SKM-1 (cell line): ENCODE data around the gene NPHP3.
"Not testable (repeated sequence)": the region's sequence is repeated elsewhere in the genome, so short reads cannot be mapped to it uniquely, and the experiment has no call there.

ENCODE experiments used
- DNase-seq: peaks from one replicate; lab custom pipeline; 2025; ENCODE audit not compliant: unreplicated experiment; lab: John Stamatoyannopoulos, UW

The NPHP3 gene, protein sequence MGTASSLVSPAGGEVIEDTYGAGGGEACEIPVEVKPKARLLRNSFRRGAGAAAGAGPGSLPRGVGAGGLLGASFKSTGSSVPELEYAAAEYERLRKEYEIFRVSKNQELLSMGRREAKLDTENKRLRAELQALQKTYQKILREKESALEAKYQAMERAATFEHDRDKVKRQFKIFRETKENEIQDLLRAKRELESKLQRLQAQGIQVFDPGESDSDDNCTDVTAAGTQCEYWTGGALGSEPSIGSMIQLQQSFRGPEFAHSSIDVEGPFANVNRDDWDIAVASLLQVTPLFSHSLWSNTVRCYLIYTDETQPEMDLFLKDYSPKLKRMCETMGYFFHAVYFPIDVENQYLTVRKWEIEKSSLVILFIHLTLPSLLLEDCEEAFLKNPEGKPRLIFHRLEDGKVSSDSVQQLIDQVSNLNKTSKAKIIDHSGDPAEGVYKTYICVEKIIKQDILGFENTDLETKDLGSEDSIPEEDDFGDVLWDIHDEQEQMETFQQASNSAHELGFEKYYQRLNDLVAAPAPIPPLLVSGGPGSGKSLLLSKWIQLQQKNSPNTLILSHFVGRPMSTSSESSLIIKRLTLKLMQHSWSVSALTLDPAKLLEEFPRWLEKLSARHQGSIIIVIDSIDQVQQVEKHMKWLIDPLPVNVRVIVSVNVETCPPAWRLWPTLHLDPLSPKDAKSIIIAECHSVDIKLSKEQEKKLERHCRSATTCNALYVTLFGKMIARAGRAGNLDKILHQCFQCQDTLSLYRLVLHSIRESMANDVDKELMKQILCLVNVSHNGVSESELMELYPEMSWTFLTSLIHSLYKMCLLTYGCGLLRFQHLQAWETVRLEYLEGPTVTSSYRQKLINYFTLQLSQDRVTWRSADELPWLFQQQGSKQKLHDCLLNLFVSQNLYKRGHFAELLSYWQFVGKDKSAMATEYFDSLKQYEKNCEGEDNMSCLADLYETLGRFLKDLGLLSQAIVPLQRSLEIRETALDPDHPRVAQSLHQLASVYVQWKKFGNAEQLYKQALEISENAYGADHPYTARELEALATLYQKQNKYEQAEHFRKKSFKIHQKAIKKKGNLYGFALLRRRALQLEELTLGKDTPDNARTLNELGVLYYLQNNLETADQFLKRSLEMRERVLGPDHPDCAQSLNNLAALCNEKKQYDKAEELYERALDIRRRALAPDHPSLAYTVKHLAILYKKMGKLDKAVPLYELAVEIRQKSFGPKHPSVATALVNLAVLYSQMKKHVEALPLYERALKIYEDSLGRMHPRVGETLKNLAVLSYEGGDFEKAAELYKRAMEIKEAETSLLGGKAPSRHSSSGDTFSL (N-terminal part only)

GRCh38 chr3:132722165-132723023 lies at the start of gene NPHP3:
TSS of gene NPHP3 (minus strand) at chr3:132722409. CDS start at chr3:132722355, 54 bp downstream.
- DNase-seq = peak; percentile 92

DNA sequence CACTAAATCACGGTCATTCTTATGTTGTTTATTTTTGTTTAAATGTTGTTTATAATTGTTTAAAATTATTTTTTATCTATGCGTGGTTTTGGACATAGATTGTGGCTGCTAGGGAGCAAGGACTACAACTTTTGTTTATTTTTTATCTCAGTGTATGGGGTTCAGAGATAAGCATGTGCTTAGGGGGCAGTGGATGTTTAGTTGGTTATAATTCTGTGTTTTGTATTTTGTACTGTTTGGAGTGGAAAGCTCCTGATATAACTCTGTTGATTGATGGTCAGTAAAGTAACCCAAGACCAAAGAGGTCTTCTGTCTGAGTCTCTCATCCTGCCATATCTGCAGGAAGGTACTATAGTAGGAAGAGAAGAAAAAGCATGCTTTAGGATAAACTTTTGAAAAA lies 36.5 kb upstream of the NPHP3 start:
- DNase-seq = no peak

DNA sequence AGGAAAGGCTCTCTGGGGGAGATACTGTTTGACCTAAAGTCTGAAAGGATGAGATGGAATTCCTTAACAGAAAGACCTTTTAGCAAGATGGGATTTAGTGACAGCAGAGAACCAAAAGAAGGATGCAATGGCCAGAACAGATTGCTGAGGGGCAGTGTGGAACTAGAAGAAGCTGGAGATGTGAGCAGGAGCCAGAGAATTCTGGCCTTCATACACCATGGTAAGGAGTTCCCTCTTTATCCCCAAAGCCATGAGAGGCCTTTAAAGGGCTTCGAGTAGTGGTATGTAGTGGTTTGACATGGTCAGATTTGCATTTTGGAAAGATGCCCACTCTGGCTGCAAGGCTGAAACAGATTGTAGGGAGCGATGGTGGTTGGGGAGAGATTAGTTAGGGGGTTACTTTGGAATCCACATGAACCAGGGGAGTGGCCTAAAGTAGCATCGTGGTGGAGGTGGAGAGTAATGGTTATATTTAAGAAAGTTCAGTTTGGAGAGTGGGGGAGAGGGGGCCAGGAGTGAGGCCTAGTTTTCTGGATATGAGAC lies 34.0 kb upstream of the NPHP3 start:
- no peak for DNase-seq

- DNase-seq = no peak
These were observed 31.7 kb upstream of the NPHP3 start for GRCh38 chr3:132753946-132754345.

GRCh38 chr3:132749786-132750185 lies 27.6 kb upstream of the NPHP3 start:
- no peak for DNase-seq

- DNase-seq = not testable (repeated sequence)
These were observed 24.5 kb upstream of the NPHP3 start for GRCh38 chr3:132746720-132747119.

GRCh38 chr3:132738314-132738713 lies 16.1 kb upstream of the NPHP3 start:
- no peak for DNase-seq

GRCh38 chr3:132735589-132735988 lies 13.4 kb upstream of the NPHP3 start:
- no peak for DNase-seq

- DNase-seq = peak; percentile 38
These were observed 8.8 kb upstream of the NPHP3 start for GRCh38 chr3:132730891-132731580.

DNA sequence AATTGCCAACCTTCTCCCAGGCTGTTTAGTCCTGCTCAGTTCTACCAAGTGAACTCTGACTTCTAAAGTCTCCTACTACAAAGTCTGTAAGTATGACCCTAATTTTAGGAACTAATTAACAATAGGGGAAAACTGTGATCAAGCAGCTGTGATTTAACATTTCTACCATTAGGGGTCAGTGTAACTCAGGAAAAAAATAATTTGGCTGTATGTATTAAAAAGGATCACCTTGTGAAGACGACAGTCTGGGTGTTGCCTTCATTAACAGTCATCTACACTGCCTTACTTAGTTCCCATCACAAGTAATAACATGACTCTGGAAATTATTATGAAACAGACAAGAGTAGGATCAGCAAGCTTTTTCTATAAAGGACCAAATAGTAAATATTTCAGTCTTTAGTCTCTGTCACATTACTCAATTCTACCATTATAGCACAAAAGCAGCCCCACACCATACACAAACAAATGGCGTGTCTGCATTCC lies 4.2 kb upstream of the NPHP3 start:
- peak; percentile 15 for DNase-seq

- DNase-seq = no peak
These were observed 1.1 kb upstream of the NPHP3 start for GRCh38 chr3:132723024-132723950.

- peak; percentile 40 for DNase-seq
These were observed 587 bp downstream of the NPHP3 start for GRCh38 chr3:132721479-132722164.

DNA sequence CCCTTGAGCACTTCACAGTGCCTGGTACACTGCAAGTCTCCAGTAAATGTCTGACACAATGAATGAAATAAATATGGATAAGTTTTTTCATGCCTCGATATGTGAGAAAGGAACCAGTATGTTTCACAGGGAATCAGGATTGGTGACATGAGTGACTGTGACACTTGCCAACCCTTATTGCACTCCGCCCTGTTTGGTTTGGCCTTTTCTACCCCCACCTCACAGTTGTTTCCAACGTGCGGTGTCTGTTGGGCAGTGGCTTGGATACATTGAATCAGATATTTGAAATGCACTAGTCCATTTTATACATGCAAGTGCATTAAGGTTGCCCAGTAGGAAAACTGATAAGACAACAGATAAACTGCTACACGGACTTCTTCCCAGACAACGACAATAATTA lies 2.0 kb downstream of the NPHP3 start:
- DNase-seq = no peak

GRCh38 chr3:132716372-132716771 lies 5.8 kb downstream of the NPHP3 start:
- DNase-seq = no peak

DNA sequence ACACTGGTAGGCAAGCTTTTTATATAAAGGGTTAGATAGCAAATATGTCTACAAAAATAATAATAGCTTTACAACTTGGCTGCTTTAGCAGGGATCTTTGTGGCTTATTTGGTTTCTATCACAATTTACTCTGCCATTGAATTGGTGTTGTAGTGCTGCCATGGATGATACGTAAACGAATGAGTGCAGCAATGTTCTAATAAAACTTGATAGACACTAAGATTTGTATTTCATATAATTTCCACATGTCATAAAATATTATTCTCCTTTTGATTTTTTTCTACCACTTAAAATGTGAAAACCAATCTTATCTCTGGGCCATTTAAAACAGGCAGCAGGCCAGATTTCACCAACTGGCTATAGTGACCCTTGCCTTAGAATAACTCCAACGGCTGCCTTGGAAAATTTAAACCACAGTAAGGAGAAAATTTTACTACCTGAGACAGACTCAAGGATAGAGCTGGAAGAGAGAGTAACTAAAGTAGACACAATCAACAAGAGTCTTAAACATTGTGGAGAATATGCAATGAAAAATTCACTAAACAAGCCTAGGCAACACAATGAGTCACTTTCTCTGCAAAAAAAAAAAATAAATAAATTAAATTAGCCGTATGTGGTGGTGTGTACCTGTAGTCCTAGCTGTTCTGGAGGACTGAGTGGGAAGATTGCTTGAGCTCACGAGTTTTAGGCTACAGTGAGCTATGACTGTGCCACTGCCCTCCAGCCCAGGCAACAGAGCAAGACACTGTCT lies 8.1 kb downstream of the NPHP3 start:
- no peak for DNase-seq

- no peak for DNase-seq
These were observed 11.9 kb downstream of the NPHP3 start for GRCh38 chr3:132710311-132710710.

DNA sequence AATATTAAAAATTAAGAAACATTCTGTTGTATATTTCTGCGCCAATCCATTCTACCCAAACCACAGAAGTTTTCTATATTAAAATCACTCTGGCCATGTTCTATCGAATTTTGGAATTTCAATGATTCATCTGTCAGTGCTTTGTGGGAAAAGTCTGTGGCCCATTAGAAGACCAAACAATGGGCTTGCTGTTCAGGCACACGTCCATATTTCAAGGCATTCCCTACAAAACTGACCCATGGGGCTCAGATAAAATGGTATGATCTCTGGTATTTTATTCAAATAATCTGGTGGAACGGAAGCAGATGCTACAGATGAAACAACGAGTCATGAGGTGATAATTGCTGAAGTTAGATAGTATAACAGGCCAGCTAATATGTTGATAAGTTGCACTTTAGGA lies 12.4 kb downstream of the NPHP3 start:
- no peak for DNase-seq
